ENCODE measurements around the gene CTDSPL2. TPM values are rescaled to one million over a fixed set of nuclear protein-coding genes. Genes with fewer than 3 reads are reported as not detected.

CTDSPL2 gene
- 53.2 and 77.6 TPM in 2 replicates for total RNA-seq

GRCh38 chr15:44426975-44427755 is at the start of gene CTDSPL2:
Gene CTDSPL2, plus strand, starts transcription at chr15:44427629. Its CDS starts 31,386 bp downstream, at chr15:44459015.

GRCh38 chr15:44536962-44537734 is 109.7 kb downstream of the CTDSPL2 start, which contains the start of gene EIF3J:
Gene EIF3J, plus strand, starts transcription at chr15:44537147. Its CDS starts 48 bp downstream, at chr15:44537195.

Other genes starting within 250 kb of the CTDSPL2 start
- gene FRMD5, start 232.4 kb upstream of the CTDSPL2 start, total RNA-seq = 23.1 and 29.0 TPM in 2 replicates
- 69.5 and 101 TPM in 2 replicates for gene GOLM2, start 138.9 kb upstream of the CTDSPL2 start, total RNA-seq
- 65.6 and 66.0 TPM in 2 replicates for gene EIF3J, start 109.5 kb downstream of the CTDSPL2 start, total RNA-seq
- gene SPG11, start 236.0 kb downstream of the CTDSPL2 start, total RNA-seq = 35.1 and 36.1 TPM in 2 replicates

Measured in epithelial cell of umbilical artery (primary cell).